ENCODE data around the gene CFAP206.

CFAP206 gene

DNA sequence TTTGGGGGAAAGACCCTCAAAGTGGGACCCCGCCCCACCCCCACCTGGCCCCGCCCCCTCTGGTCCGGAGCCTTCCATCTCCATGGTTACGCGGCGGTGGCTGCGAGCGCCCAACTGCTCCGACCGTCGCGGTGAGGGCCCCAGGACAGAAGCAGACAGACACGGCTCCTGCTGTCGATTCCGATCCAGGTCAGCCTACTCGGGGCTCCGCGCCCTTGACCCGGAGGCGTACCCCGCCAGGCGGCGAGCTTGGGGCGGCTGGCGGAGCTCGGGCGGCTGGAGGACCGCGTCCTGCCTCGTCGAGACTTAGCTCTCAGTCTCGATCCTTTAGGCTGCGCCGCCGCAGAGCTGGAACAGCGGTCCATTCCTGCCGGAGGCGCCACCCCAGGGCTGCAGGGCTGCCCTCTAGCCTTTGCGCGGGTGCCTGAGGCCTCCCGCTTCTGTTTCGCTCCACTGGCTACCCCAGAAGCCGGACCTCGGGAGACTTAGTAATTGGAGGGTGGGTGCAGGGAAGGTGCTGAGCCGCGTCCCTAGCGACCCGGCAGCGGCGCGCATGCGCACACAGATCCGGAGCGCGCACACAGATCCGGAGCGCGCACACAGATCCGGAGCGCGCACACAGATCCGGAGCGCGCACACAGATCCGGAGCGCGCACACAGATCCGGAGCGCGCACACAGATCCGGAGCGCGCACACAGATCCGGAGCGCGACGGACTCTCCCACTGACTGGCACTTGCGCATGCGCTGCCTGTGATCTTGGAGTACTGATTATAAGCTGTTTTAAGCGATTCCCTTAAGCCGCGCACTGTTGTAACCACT lies at the start of gene CFAP206:
CFAP206 (plus strand) TSS at position 72 of the 820 bp plus-strand sequence. CDS start 1,868 bp downstream, outside the sequence.
- peaks cover 44% of the 10 kb centered on the region for H3K27me3 Mint-ChIP-seq
- H3K27ac Mint-ChIP-seq: peak within 1 kb of the TSS in 1 of 2 donors; percentile 57
- ATAC-seq: peak; percentile 91
- H3K9me3 Mint-ChIP-seq: no peaks in the 10 kb centered on the region
- H3K4me1 Mint-ChIP-seq: peaks cover 11% of the 10 kb centered on the region
- peak within 1 kb of the TSS; percentile 86 to 87 for H3K4me3 Mint-ChIP-seq
- peak; percentile 79 to 80 for DNase-seq

DNA sequence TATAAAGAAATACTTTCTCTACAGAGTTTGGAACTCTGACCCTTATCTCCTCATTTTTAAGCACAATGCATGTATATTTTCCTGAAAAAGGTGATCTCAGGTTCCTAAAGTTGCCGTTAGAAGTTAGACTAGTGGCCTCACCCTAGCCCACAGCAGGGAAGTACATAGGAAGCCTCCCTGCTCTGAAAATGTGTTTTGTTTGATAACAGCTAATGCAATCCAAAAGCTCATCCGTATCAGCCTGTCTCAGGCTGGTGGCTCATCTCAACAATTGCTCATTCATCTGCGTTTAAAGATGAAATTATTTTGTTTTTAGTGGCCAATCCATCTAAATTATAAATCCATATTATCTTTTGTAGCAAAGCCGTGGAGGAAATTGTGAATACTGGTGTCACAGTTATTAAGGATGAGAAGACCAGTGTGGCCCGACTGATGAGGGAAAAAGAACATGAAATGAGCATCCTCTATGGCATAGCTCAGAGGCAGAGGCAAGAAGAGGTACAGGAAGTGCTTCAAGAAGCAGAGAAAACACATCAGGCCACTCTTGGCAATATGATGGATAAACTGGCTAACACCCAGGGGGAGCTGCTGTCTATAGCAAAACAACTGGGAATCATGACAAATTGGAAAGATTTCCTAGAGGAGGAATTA lies 43.0 kb upstream of the CFAP206 start:
- Mint-ChIP-seq H3K27me3 (no peaks in the 10 kb centered on the region), H3K27ac (no peak overlapping the region), H3K9me3 (peaks cover 12 to 15% of the 10 kb centered on the region in 2 donors), H3K4me3 (no peak overlapping the region), H3K4me1 (no peaks in the 10 kb centered on the region)
- DNase-seq (no peak), ATAC-seq (no peak)

DNA sequence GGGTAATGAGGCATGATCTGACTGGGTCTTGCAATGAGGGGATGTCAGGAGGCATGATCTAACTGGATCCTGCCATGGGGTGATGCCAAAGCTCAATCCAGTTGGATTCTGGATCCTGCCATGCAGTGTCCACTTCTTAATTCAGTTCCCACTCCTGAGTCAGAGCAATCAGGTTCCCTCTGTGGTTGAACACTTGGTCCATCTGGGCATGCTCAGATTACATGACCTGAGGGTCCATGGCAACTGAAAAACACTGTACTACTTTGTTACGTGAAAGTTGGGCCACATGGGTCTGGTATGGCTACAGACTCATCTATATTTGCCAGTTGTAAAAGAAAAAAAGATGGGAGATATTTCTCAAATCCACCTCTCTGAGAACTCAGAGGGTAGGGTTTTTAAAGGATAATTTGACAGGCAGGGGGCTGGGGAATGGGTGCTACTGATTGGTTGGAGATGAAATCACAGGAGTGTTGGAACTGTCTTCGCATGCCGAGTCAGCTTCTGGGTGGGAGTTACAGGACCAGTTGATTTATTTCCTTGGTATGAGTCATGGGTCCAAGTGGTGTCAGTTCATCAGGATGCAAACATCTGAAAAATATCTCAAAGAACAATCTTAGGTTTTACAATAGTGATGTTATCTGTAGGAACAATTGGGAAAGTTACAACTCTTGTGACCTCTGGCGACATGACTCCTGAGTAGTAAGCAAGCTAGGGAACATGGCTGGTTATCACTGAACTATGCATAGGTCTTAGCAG lies 41.5 kb upstream of the CFAP206 start:
- Mint-ChIP-seq H3K4me1 (no peaks in the 10 kb centered on the region), H3K9me3 (peaks cover 16 to 19% of the 10 kb centered on the region in 2 donors), H3K27ac (no peak overlapping the region), H3K4me3 (no peak overlapping the region), H3K27me3 (no peaks in the 10 kb centered on the region)
- ATAC-seq: no peak
- DNase-seq: no peak

GRCh38 chr6:87366899-87367298 lies 40.9 kb upstream of the CFAP206 start:
- peaks cover 16 to 19% of the 10 kb centered on the region in 2 donors for H3K9me3 Mint-ChIP-seq
- no peak overlapping the region for H3K4me3 Mint-ChIP-seq
- ATAC-seq (no peak), DNase-seq (no peak)
- H3K27me3 Mint-ChIP-seq: no peaks in the 10 kb centered on the region
- no peak overlapping the region for H3K27ac Mint-ChIP-seq
- H3K4me1 Mint-ChIP-seq: no peaks in the 10 kb centered on the region

DNA sequence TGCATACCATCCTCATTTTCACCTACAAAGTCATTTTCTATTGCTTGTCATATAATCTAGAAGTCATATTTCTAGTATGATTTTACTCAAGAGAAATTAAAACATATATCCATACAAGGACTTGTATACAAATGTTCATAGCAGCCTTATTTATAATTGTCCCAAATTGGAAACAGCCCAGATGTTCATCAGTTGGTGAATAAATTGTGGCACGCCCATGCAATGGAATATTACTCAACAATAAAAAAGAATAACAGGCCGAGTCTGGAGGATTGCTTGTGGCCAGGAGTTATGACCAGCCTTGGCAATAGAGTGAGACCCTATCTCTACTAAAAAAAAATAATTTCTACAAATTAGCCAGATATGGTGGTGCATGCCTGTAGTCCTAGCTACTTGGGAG lies 34.4 kb upstream of the CFAP206 start:
- Mint-ChIP-seq H3K27me3 (no peaks in the 10 kb centered on the region), H3K4me3 (no peak overlapping the region), H3K4me1 (no peaks in the 10 kb centered on the region), H3K27ac (no peak overlapping the region), H3K9me3 (peaks cover 6 to 7% of the 10 kb centered on the region in 2 donors)
- ATAC-seq (no peak), DNase-seq (no peak)

DNA sequence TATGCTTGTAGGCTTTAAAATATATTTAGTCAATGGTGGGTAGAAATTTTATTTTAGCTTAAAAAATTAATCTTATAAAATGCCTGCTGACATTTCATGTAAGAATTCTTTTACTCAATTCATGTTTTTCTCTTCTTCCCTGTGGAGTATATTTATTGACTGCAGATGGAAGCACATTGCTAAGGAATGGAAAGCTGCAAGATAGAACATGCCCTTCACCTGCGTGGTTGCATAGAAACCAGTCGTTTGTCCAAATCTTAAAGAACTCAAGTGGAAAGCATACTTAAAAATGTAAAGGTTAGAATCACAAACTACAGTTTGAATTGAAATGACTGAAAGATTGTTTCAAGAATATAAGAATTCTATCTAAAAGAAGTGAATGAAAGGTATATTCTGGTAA lies 32.5 kb upstream of the CFAP206 start:
- no peaks in the 10 kb centered on the region for H3K9me3 Mint-ChIP-seq
- H3K27ac Mint-ChIP-seq: no peak overlapping the region

DNA sequence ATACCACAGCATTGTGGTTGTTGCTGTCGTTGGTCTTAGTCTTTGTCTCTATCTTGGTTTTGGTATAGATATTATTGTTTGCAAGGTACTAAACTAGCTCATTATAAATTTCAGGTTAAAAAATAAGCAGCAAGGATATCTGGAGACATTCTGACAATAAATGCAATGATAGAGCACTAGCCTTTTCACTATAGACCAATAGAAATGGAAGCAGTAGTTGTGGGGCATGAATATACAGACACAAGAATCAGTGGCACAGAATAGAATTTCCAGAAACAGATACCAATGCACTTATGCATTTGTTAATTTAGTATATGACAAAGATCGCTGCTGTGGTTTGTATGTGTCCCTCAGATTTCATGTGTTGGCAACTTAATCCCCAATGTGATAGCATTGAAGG lies 31.1 kb upstream of the CFAP206 start:
- Mint-ChIP-seq H3K9me3 (no peaks in the 10 kb centered on the region), H3K4me1 (peaks cover 10% of the 10 kb centered on the region), H3K4me3 (no peak overlapping the region), H3K27ac (no peak overlapping the region), H3K27me3 (no peaks in the 10 kb centered on the region)
- DNase-seq (no peak), ATAC-seq (no peak)

More for the DNA sequence above, 32.5 kb upstream of the CFAP206 start:
- H3K4me3 Mint-ChIP-seq: no peak overlapping the region
- DNase-seq: no peak
- ATAC-seq: no peak
- peaks cover 10% of the 10 kb centered on the region for H3K4me1 Mint-ChIP-seq
- H3K27me3 Mint-ChIP-seq: no peaks in the 10 kb centered on the region

DNA sequence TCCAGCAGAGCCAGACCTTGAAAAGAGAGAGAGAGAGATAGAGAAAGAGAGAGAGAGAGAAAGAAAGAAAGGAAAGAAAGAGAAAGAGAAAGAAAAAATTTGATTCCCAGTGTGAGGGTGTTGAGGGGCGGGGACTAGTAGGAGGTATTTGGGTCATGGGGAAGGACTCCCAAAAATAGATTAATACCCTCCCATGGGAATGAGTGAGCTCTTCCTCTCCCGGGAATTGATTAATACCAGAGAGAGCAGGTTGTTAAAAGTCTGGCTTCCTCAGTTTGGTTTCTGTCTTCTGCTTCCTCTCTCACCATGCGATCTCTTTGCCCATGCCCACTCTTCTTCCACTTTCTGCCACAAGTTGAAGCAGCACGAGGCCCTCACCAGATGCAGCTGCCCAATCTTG lies 28.8 kb upstream of the CFAP206 start:
- Mint-ChIP-seq H3K9me3 (no peaks in the 10 kb centered on the region), H3K4me3 (no peak overlapping the region), H3K27me3 (no peaks in the 10 kb centered on the region), H3K27ac (peak overlapping the region in 1 of 2 donors; percentile 10), H3K4me1 (peaks cover 10% of the 10 kb centered on the region)
- DNase-seq (no peak), ATAC-seq (no peak)

DNA sequence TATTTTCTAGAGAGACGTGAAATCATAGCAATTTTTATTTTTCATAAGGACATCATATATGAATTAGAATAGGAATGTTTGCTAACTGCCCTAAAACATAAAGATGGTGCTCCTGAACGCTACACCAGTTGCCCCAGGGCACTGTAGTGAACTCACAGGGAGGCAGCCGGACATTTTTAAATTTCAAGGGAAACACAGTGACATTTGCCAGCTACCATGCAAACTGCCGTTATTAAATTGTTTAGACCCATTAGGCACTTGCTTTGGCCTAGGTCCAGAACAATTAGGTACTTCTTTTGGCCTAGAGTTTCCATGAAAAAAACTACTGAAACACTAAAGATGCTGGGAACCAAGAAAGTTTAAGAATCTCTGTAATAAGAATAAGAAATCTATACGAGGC lies 24.9 kb upstream of the CFAP206 start:
- Mint-ChIP-seq H3K9me3 (no peaks in the 10 kb centered on the region), H3K27ac (no peak overlapping the region), H3K4me1 (peaks cover 10% of the 10 kb centered on the region), H3K4me3 (no peak overlapping the region), H3K27me3 (no peaks in the 10 kb centered on the region)
- DNase-seq: no peak
- no peak for ATAC-seq

DNA sequence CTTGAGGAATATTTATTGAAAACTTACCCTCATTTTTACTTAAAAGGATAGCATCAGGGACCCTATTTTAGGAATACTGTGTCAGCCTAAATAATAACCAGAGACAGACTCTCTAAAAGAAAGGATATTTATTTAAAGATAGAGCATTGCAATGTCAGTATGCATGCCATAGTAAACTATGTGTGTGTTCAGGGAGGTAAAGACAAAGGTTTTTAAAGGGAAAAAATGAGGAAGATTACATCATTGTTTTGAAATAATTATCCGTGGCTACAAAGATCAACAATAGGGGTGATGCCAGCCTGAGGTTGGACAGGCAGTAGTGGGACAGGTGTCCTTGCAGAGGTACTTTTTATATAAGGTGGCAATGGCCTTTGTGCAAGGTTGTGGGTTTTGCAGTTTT lies 23.7 kb upstream of the CFAP206 start:
- no peaks in the 10 kb centered on the region for H3K9me3 Mint-ChIP-seq
- H3K27me3 Mint-ChIP-seq: no peaks in the 10 kb centered on the region
- ATAC-seq (no peak), DNase-seq (no peak)
- no peak overlapping the region for H3K27ac Mint-ChIP-seq
- no peak overlapping the region for H3K4me3 Mint-ChIP-seq
- H3K4me1 Mint-ChIP-seq: peaks cover 4% of the 10 kb centered on the region

- Mint-ChIP-seq H3K9me3 (no peaks in the 10 kb centered on the region), H3K27me3 (no peaks in the 10 kb centered on the region)
These were observed 23.3 kb upstream of the CFAP206 start for GRCh38 chr6:87384449-87384848.

DNA sequence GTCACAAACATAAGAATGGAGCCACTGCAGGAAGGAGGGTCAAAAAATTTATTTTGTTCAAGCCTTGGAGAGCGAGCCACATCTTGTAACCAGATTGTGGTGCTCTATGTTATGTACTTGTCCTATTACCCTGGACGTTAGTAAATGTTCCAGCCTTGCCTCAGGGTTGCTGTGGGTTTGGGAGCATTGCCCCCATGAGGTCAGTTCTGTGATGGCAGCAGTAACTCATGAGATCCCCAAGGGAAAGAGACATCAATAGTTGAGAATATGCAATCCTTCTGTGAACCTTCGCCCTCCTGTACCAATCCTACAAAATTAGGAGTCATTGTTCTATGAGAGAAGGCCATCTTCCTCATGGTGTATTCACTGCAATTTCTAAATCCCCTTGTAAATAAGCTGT lies 16.4 kb upstream of the CFAP206 start:
- no peak for ATAC-seq

More at GRCh38 chr6:87384449-87384848, 23.3 kb upstream of the CFAP206 start:
- no peak for ATAC-seq
- Mint-ChIP-seq H3K27ac (no peak overlapping the region), H3K4me3 (no peak overlapping the region), H3K4me1 (no peaks in the 10 kb centered on the region)
- no peak for DNase-seq

DNA sequence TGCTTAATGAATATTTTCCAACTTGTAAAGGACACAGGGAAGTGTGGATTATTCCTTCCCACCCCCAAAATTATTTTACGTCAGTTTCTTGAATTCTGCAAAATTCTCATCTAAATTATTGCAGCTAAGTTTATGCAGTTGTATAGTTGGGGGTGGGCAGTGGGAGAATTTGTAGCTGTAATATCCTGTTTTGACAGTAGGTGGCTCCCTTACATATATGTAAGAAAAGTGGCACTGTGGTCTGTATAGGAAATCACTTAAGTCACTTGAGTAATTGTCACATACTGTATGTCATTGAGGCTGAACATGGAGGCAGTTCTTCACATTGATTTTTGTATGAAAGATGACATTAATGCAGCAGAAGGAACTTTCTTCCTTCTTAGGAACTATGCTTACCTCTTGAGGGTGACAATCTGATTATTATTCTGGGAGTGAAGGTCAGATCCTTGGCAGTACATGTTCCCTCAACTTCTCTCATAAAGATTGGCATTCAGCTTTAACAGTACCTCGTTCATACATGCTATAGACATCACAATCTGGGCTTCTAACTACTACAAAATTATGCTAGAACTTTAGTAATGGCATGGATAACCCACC lies 14.6 kb upstream of the CFAP206 start:
- Mint-ChIP-seq H3K4me1 (no peaks in the 10 kb centered on the region), H3K4me3 (no peak overlapping the region)

More for the DNA sequence above, 16.4 kb upstream of the CFAP206 start:
- Mint-ChIP-seq H3K27ac (peak overlapping the region in 1 of 2 donors; percentile 86), H3K4me1 (no peaks in the 10 kb centered on the region), H3K9me3 (no peaks in the 10 kb centered on the region), H3K27me3 (no peaks in the 10 kb centered on the region), H3K4me3 (no peak overlapping the region)
- DNase-seq: no peak

GRCh38 chr6:87395431-87395830 lies 12.3 kb upstream of the CFAP206 start:
- Mint-ChIP-seq H3K27me3 (no peaks in the 10 kb centered on the region), H3K4me3 (no peak overlapping the region), H3K9me3 (no peaks in the 10 kb centered on the region), H3K4me1 (no peaks in the 10 kb centered on the region), H3K27ac (no peak overlapping the region)
- DNase-seq (no peak), ATAC-seq (no peak)

More for the DNA sequence above, 14.6 kb upstream of the CFAP206 start:
- Mint-ChIP-seq H3K27me3 (no peaks in the 10 kb centered on the region), H3K9me3 (no peaks in the 10 kb centered on the region), H3K27ac (peak overlapping the region in 1 of 2 donors; percentile 61)
- ATAC-seq (peak; percentile 89), DNase-seq (peak; percentile 31 to 41)

GRCh38 chr6:87396595-87397392 lies 11.0 kb upstream of the CFAP206 start:
- Mint-ChIP-seq H3K9me3 (no peaks in the 10 kb centered on the region), H3K27ac (no peak overlapping the region), H3K4me3 (no peak overlapping the region), H3K27me3 (no peaks in the 10 kb centered on the region), H3K4me1 (no peaks in the 10 kb centered on the region)
- ATAC-seq: no peak
- DNase-seq: no peak
